ENCODE measurements around the gene METRNL.

METRNL gene

GRCh38 chr17:83081684-83082201, 2.3 kb downstream of the METRNL start:
- no peak for DNase-seq

GRCh38 chr17:83082424-83082823, 3.0 kb downstream of the METRNL start:
- no peak for DNase-seq

- DNase-seq: no peak
Observed at GRCh38 chr17:83082909-83083367, 3.5 kb downstream of the METRNL start.

GRCh38 chr17:83083368-83084201, 4.2 kb downstream of the METRNL start:
- no peak for DNase-seq

- DNase-seq: no peak
Observed at GRCh38 chr17:83084214-83084613, 4.8 kb downstream of the METRNL start.

- DNase-seq: no peak
Observed at GRCh38 chr17:83084621-83085056, 5.2 kb downstream of the METRNL start.

- DNase-seq: no peak
Observed at GRCh38 chr17:83085103-83085502, 5.7 kb downstream of the METRNL start.

GRCh38 chr17:83085526-83086198, 6.3 kb downstream of the METRNL start:
- DNase-seq: no peak

- DNase-seq: no peak
Observed at GRCh38 chr17:83086199-83086880, 6.9 kb downstream of the METRNL start.

GRCh38 chr17:83086907-83087787, 7.7 kb downstream of the METRNL start:
- no peak for DNase-seq

GRCh38 chr17:83087788-83088360, 8.5 kb downstream of the METRNL start:
- DNase-seq: no peak

- DNase-seq: no peak
Observed at GRCh38 chr17:83088451-83088850, 9.0 kb downstream of the METRNL start.

GRCh38 chr17:83088909-83089308, 9.5 kb downstream of the METRNL start:
- DNase-seq: no peak

- DNase-seq: no peak
Observed at GRCh38 chr17:83089328-83090132, 10.1 kb downstream of the METRNL start.

GRCh38 chr17:83090444-83091256, 11.2 kb downstream of the METRNL start:
- no peak for DNase-seq

GRCh38 chr17:83091257-83092141, 12.1 kb downstream of the METRNL start:
- no peak for DNase-seq

GRCh38 chr17:83092186-83092585, 12.8 kb downstream of the METRNL start:
- DNase-seq: no peak

- DNase-seq: no peak
Observed at GRCh38 chr17:83092931-83093330, 13.5 kb downstream of the METRNL start.

GRCh38 chr17:83093506-83093905, 14.1 kb downstream of the METRNL start:
- no peak for DNase-seq

All from hematopoietic multipotent progenitor cell treated with erythropoietin and hydrocortisone succinate and interleukin-3 and kit ligand, for 8 days (in vitro differentiated cells).